IMR-90 (cell line): ENCODE data around the gene TMEM240.
"Not testable (repeated sequence)": the region's sequence is repeated elsewhere in the genome, so short reads cannot be mapped to it uniquely, and the experiment has no call there.

Source experiments
- BHLHE40 ChIP-seq: fragments of 150-350 bp; IDR thresholded peaks from 2 replicates; pipeline ENCODE4 v1.6.1; 2016; ENCODE audit warnings: mild to moderate bottlenecking, low read depth, low read length
- CHD1 ChIP-seq: IDR thresholded peaks from 2 replicates; pipeline ENCODE4 v1.6.1; 2012; ENCODE audit warnings: low read depth, low read length, improper control_type of control experiment
- CTCF ChIP-seq: conservative IDR thresholded peaks from 2 replicates; pipeline ENCODE4 v1.5.1; 2012; ENCODE audit warnings: mild to moderate bottlenecking, low read depth, low read length, improper control_type of control experiment
- POLR2A ChIP-seq: IDR thresholded peaks from 2 replicates; pipeline ENCODE4 v1.6.1; 2012; ENCODE audit warnings: mild to moderate bottlenecking, low read depth, low read length
- RAD21 ChIP-seq: IDR thresholded peaks from 2 replicates; pipeline ENCODE4 v1.6.1; 2012; ENCODE audit warnings: low read length, improper control_type of control experiment
- SMC3 ChIP-seq: fragments of 150-350 bp; IDR thresholded peaks from 2 replicates; pipeline ENCODE4 v1.6.1; 2016; ENCODE audit warnings: low read depth, mild to moderate bottlenecking, antibody characterized with exemption, low read length, moderate library complexity
- USF2 ChIP-seq: fragments of 150-350 bp; IDR thresholded peaks from 2 replicates; pipeline ENCODE4 v1.6.1; 2017; ENCODE audit warnings: mild to moderate bottlenecking, antibody characterized with exemption, low read length, low read depth

GRCh38 chr1:1484976-1485750 is 55.3 kb downstream of the TMEM240 start:
- not testable (repeated sequence) for TF ChIP-seq USF2, BHLHE40, CHD1, POLR2A, CTCF, SMC3, RAD21
